Liver (tissue), 3 donors: ENCODE data around the gene CLDN10.

Experiments
- CTCF ChIP-seq: fragments of 150-350 bp; IDR thresholded peaks from 2 replicates; pipeline ENCODE4 v1.5.1; 2017; ENCODE audit warnings: improper control_type of control experiment, low read depth, low read length; ENCODE audit not compliant: missing input control
- GABPA ChIP-seq, 2 donors: IDR thresholded peaks in 1 of 2; conservative IDR thresholded peaks in 1 of 2; 2 replicates each; pipeline ENCODE4 v1.6.1; 2016; ENCODE audit warnings: antibody characterized with exemption in 2 of 2, mild to moderate bottlenecking in 1 of 2, moderate library complexity in 1 of 2
- JUND ChIP-seq, 2 donors: IDR thresholded peaks; 2 replicates each; pipeline ENCODE4 v1.6.1; 2016; ENCODE audit warnings: antibody characterized with exemption in 2 of 2
- RAD21 ChIP-seq, 2 donors: IDR thresholded peaks; 2 replicates each; pipeline ENCODE4 v1.6.1; 2016; ENCODE audit warnings: antibody characterized with exemption in 2 of 2, mild to moderate bottlenecking in 2 of 2
- SP1 ChIP-seq: IDR thresholded peaks from 2 replicates; pipeline ENCODE4 v1.6.1; 2018; ENCODE audit warnings: antibody characterized with exemption, mild to moderate bottlenecking
- TAF1 ChIP-seq: conservative IDR thresholded peaks from 2 replicates; pipeline ENCODE4 v1.6.1; 2016; ENCODE audit warnings: antibody characterized with exemption, mild to moderate bottlenecking
- TF ChIP-seq, protein P1 (sequence below): IDR thresholded peaks from 2 replicates; pipeline ENCODE4 v1.6.1; 2016; ENCODE audit warnings: antibody characterized with exemption, mild to moderate bottlenecking
- donor health status: healthy.
- donor health status: healthy.

DNA sequence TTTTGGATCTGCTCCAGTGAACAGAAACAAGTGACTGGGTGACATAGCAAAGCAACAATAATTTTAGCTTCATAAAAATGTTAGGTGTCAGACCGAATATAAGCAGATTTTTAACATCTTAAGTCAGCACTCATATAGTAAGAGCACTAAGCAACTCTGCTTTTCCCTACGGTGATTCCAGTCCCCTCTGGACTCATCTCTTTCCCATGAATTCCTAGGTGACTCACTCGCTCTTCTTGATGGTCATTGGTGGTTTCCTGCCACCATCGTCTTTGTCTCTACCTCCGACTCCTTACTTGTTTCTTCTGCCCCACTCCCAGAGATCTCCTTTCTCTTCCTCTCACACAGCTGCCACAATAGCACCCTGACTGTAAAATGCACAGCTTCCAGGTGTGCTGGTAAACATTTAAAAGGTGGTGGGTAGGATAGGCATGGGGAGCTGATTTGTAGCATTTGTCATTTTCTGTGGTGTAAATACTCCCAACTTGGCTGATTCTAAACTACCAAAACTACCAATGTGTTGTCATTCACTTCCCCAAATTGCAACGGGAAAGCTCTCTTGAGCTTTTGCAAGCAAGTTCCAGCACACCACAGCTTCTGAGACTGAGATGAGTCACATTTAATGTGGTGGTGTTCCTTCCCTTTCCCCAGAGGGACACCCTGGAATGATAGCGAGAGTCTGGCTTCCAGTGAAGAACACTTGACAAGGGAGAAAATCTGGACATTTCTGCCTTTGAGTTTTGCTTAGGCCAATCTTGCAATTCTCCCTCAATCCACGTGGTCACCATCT is 42.8 kb upstream of the CLDN10 start:
- TF ChIP-seq CTCF (no peak), JUND (IDR thresholded peaks at IDR 0.05) (no peak), SP1 (no peak), GABPA (IDR thresholded peaks at IDR 0.05 in 1 of 2, conservative IDR thresholded peaks at IDR 0.05 in 1 of 2) (no peak), RAD21 (IDR thresholded peaks at IDR 0.05) (no peak), TAF1 (no peak)
- TF ChIP-seq, protein P1, sequence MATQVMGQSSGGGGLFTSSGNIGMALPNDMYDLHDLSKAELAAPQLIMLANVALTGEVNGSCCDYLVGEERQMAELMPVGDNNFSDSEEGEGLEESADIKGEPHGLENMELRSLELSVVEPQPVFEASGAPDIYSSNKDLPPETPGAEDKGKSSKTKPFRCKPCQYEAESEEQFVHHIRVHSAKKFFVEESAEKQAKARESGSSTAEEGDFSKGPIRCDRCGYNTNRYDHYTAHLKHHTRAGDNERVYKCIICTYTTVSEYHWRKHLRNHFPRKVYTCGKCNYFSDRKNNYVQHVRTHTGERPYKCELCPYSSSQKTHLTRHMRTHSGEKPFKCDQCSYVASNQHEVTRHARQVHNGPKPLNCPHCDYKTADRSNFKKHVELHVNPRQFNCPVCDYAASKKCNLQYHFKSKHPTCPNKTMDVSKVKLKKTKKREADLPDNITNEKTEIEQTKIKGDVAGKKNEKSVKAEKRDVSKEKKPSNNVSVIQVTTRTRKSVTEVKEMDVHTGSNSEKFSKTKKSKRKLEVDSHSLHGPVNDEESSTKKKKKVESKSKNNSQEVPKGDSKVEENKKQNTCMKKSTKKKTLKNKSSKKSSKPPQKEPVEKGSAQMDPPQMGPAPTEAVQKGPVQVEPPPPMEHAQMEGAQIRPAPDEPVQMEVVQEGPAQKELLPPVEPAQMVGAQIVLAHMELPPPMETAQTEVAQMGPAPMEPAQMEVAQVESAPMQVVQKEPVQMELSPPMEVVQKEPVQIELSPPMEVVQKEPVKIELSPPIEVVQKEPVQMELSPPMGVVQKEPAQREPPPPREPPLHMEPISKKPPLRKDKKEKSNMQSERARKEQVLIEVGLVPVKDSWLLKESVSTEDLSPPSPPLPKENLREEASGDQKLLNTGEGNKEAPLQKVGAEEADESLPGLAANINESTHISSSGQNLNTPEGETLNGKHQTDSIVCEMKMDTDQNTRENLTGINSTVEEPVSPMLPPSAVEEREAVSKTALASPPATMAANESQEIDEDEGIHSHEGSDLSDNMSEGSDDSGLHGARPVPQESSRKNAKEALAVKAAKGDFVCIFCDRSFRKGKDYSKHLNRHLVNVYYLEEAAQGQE: no peak
